H1 (cell line): ENCODE data around the gene KLF8. TPM values are rescaled to one million over a fixed set of nuclear protein-coding genes. Genes with fewer than 3 reads are reported as not detected.

Experiments used
- CTCF ChIA-PET: fragments of 300-600 bp; sonication (Branson Sonifier 250); formaldehyde crosslinking; loops from one replicate; lab custom pipeline; 2021; ENCODE audit not compliant: partially characterized antibody; lab: Charles Lee
- POLR2A ChIA-PET: fragments of 300-600 bp; sonication (Branson Sonifier 250); formaldehyde crosslinking; loops from one replicate; lab custom pipeline; 2021; ENCODE audit warnings: inconsistent platforms; ENCODE audit not compliant: partially characterized antibody; lab: Charles Lee
- DNase-seq, 2 experiments: peaks; one replicate each; pipeline versions ENCODE4 v3.0.0 to v3.0.0-alpha.2; 2010 to 2022; ENCODE audit warnings: low spot score in 2 of 2, low read depth in 1 of 2, mixed read lengths in 1 of 2
- FAIRE-seq: peaks from 2 replicates; lab custom pipeline; 2011; peaks lifted over from hg19 to GRCh38; lab: Jason Lieb, UNC
- H2AFZ ChIP-seq: 2 replicates; pipeline ENCODE4 v1.8.1; 2012; ENCODE audit warnings: low read length, inconsistent platforms
- H2AK5ac ChIP-seq: 2 replicates; pipeline ENCODE4 v1.6.1; 2013; ENCODE audit warnings: low read depth, low read length
- H2BK120ac ChIP-seq: replicated peaks from 2 replicates; pipeline ENCODE3; 2013; ENCODE audit warnings: low read depth, low read length, inconsistent platforms
- H2BK12ac ChIP-seq: 2 replicates; pipeline ENCODE4 v1.6.1; 2013; ENCODE audit warnings: low read depth, low read length
- H2BK15ac ChIP-seq: 2 replicates; pipeline ENCODE4 v1.6.1; 2013; ENCODE audit warnings: low read length
- H2BK20ac ChIP-seq: 2 replicates; pipeline ENCODE4 v1.6.1; 2013; ENCODE audit warnings: low read length
- H2BK5ac ChIP-seq: 2 replicates; pipeline ENCODE4 v1.6.1; 2013; ENCODE audit warnings: low read depth, low read length
- H3K14ac ChIP-seq: 2 replicates; pipeline ENCODE4 v1.6.1; 2013; ENCODE audit warnings: inconsistent platforms; ENCODE audit not compliant: insufficient read length
- H3K18ac ChIP-seq: 2 replicates; pipeline ENCODE4 v1.6.1; 2013; ENCODE audit warnings: low read length; ENCODE audit errors: extremely low read depth
- H3K23ac ChIP-seq: 2 replicates; pipeline ENCODE4 v1.6.1; 2013; ENCODE audit warnings: inconsistent platforms; ENCODE audit not compliant: insufficient read length
- H3K23me2 ChIP-seq: 2 replicates; pipeline ENCODE4 v1.6.1; 2013; ENCODE audit warnings: low read depth, low read length
- H3K27ac ChIP-seq: 2 replicates; pipeline ENCODE4 v1.6.1; 2011; ENCODE audit warnings: low read depth, low read length, inconsistent platforms
- H3K27me3 ChIP-seq, 4 experiments: replicated peaks in 1 of 4; 1 replicate in 1 of 4; 2 replicates in 3 of 4; pipeline versions ENCODE4 v1.6.1 to v1.8.1; 2011 to 2013; ENCODE audit warnings: low read length in 3 of 4, mild to moderate bottlenecking in 3 of 4, inconsistent platforms in 2 of 4, mixed read lengths in 2 of 4, moderate library complexity in 1 of 4; ENCODE audit not compliant: control insufficient read depth in 3 of 4, insufficient read depth in 3 of 4; ENCODE audit errors: extremely low read depth in 1 of 4
- H3K36me3 ChIP-seq, 4 experiments: 2 replicates each; pipeline versions ENCODE4 v1.6.1 to v1.8.1; 2011 to 2013; ENCODE audit warnings: mild to moderate bottlenecking in 4 of 4, low read length in 3 of 4, moderate library complexity in 2 of 4, control low read depth in 1 of 4, inconsistent platforms in 1 of 4; ENCODE audit not compliant: insufficient read depth in 4 of 4, control insufficient read depth in 2 of 4
- H3K4ac ChIP-seq: replicated peaks from 2 replicates; pipeline ENCODE3; 2013; ENCODE audit warnings: low read length, low read depth, mixed read lengths, inconsistent platforms; ENCODE audit not compliant: insufficient read length
- H3K4me1 ChIP-seq, 4 experiments: replicated peaks in 1 of 4; 1 replicate in 1 of 4; 2 replicates in 3 of 4; pipeline versions ENCODE4 v1.6.1 to v1.8.1; 2011 to 2013; ENCODE audit warnings: low read length in 3 of 4, inconsistent platforms in 2 of 4, mixed read lengths in 1 of 4; ENCODE audit not compliant: insufficient read depth in 4 of 4, control insufficient read depth in 3 of 4
- H3K4me2 ChIP-seq, 2 experiments: 2 replicates each; pipeline versions ENCODE4 v1.6.1 to v1.8.1; 2011 to 2013; ENCODE audit warnings: low read depth in 2 of 2, low read length in 2 of 2, control low read depth in 1 of 2, inconsistent platforms in 1 of 2, mild to moderate bottlenecking in 1 of 2; ENCODE audit not compliant: insufficient read depth in 1 of 2
- H3K4me3 ChIP-seq, 4 experiments: fragments of 200-600, 300-600 bp in 1 of 4; sonication (generic), shearing (Covaris generic), sonication (Bioruptor Twin) in 1 of 4; 2 replicates each; pipeline versions ENCODE4 v1.5.1 to v1.8.1; 2011 to 2016; ENCODE audit warnings: low read length in 4 of 4, low read depth in 3 of 4, control low read depth in 2 of 4, inconsistent platforms in 2 of 4, mild to moderate bottlenecking in 2 of 4, mixed read lengths in 1 of 4, moderate library complexity in 1 of 4; ENCODE audit not compliant: insufficient read depth in 2 of 4; ENCODE audit errors: extremely low read depth in 1 of 4
- H3K56ac ChIP-seq: replicated peaks from 2 replicates; pipeline ENCODE3; 2013; ENCODE audit warnings: low read depth, mild to moderate bottlenecking, mixed read lengths, low read length, inconsistent platforms; ENCODE audit not compliant: insufficient read length
- H3K79me1 ChIP-seq: 2 replicates; pipeline ENCODE4 v1.6.1; 2013; ENCODE audit warnings: low read depth, low read length, control low read depth
- H3K79me2 ChIP-seq, 2 experiments: 2 replicates each; pipeline versions ENCODE4 v1.6.1 to v1.8.1; 2012 to 2013; ENCODE audit warnings: low read length in 2 of 2, mild to moderate bottlenecking in 2 of 2, inconsistent platforms in 1 of 2; ENCODE audit not compliant: insufficient read depth in 2 of 2, control insufficient read depth in 1 of 2
- H3K9ac ChIP-seq, 4 experiments: replicated peaks in 1 of 4; 1 replicate in 1 of 4; 2 replicates in 3 of 4; pipeline versions ENCODE4 v1.6.1 to v1.8.1; 2011 to 2013; ENCODE audit warnings: low read depth in 3 of 4, low read length in 3 of 4, control low read depth in 2 of 4, mild to moderate bottlenecking in 2 of 4, moderate library complexity in 2 of 4, inconsistent platforms in 1 of 4; ENCODE audit errors: extremely low read depth in 1 of 4
- H3K9me3 ChIP-seq, 2 experiments: 2 replicates each; pipeline versions ENCODE4 v1.6.1 to v1.8.1; 2012 to 2013; ENCODE audit warnings: mild to moderate bottlenecking in 2 of 2, moderate library complexity in 2 of 2, control low read depth in 1 of 2, inconsistent platforms in 1 of 2, low read depth in 1 of 2, low read length in 1 of 2, mixed read lengths in 1 of 2; ENCODE audit not compliant: insufficient read depth in 2 of 2
- H4K20me1 ChIP-seq, 2 experiments: replicated peaks in 1 of 2; 2 replicates each; pipeline versions ENCODE3 to v1.8.1; 2011 to 2013; ENCODE audit warnings: inconsistent platforms in 2 of 2, low read length in 2 of 2, mild to moderate bottlenecking in 1 of 2; ENCODE audit not compliant: insufficient read depth in 2 of 2, control insufficient read depth in 1 of 2
- H4K5ac ChIP-seq: 2 replicates; pipeline ENCODE4 v1.6.1; 2013; ENCODE audit warnings: low read length, low read depth, mixed read lengths, inconsistent platforms; ENCODE audit not compliant: insufficient read length
- H4K8ac ChIP-seq: 2 replicates; pipeline ENCODE4 v1.8.0; 2013; ENCODE audit warnings: mild to moderate bottlenecking, moderate library complexity, low read length, inconsistent platforms; ENCODE audit not compliant: insufficient read depth; ENCODE audit errors: extremely low read depth
- H4K91ac ChIP-seq: replicated peaks from 2 replicates; pipeline ENCODE3; 2013; ENCODE audit warnings: low read length, mixed read lengths, inconsistent platforms; ENCODE audit not compliant: insufficient read length
- CHD1 ChIP-seq: IDR thresholded peaks from 2 replicates; pipeline ENCODE4 v1.6.1; 2012; ENCODE audit warnings: low read depth, low read length, improper control_type of control experiment
- EZH2 ChIP-seq: fragments of 200-600 bp; sonication (generic); IDR thresholded peaks from 2 replicates; pipeline ENCODE4 v1.7.1; 2012; ENCODE audit warnings: low read depth, mild to moderate bottlenecking, moderate library complexity, low read length, inconsistent platforms; ENCODE audit not compliant: severe bottlenecking
- HDAC6 ChIP-seq: IDR thresholded peaks from one replicate; pipeline ENCODE4 v1.7.1; 2012; ENCODE audit warnings: low read depth, mild to moderate bottlenecking, inconsistent platforms, low read length, moderate library complexity
- NRF1 ChIP-seq: IDR thresholded peaks from 2 replicates; pipeline ENCODE4 v1.6.1; 2011; ENCODE audit warnings: mild to moderate bottlenecking, low read depth, low read length, improper control_type of control experiment
- POLR2A ChIP-seq, 2 experiments: IDR thresholded peaks; 1 replicate in 1 of 2; 2 replicates in 1 of 2; pipeline ENCODE4 v1.6.1; 2011; ENCODE audit warnings: low read depth in 2 of 2, low read length in 2 of 2, mild to moderate bottlenecking in 2 of 2; ENCODE audit errors: control extremely low read depth in 1 of 2
- RAD21 ChIP-seq, 2 experiments: IDR thresholded peaks in 1 of 2; conservative IDR thresholded peaks in 1 of 2; 2 replicates each; pipeline ENCODE4 v1.6.1; 2011; ENCODE audit warnings: low read depth in 2 of 2, low read length in 2 of 2, improper control_type of control experiment in 1 of 2, inconsistent platforms in 1 of 2, mild to moderate bottlenecking in 1 of 2, moderate library complexity in 1 of 2
- RBBP5 ChIP-seq: IDR thresholded peaks from 2 replicates; pipeline ENCODE4 v1.7.1; 2012; ENCODE audit warnings: low read depth, mild to moderate bottlenecking, inconsistent platforms, low read length, moderate library complexity, borderline replicate concordance
- SIN3A ChIP-seq, 2 experiments: IDR thresholded peaks in 1 of 2; conservative IDR thresholded peaks in 1 of 2; 2 replicates each; pipeline ENCODE4 v1.6.1; 2011 to 2012; ENCODE audit warnings: low read length in 2 of 2, improper control_type of control experiment in 1 of 2, low read depth in 1 of 2, mild to moderate bottlenecking in 1 of 2
- SP1 ChIP-seq: IDR thresholded peaks from 2 replicates; pipeline ENCODE4 v1.6.1; 2011; ENCODE audit warnings: low read depth, low read length
- TCF12 ChIP-seq: IDR thresholded peaks from 2 replicates; pipeline ENCODE4 v1.6.1; 2011; ENCODE audit warnings: low read depth, mild to moderate bottlenecking, low read length
- ZNF274 ChIP-seq: IDR thresholded peaks from 2 replicates; pipeline ENCODE4 v1.7.0; 2012; ENCODE audit warnings: low read length, borderline replicate concordance; ENCODE audit errors: extremely low read depth
- WGBS, 2 experiments: shearing (Covaris generic) in 1 of 2; methylation state at CpG; one replicate each; pipeline versions ENCODE4 v1.1.6 to v1.1.7; 2013 to 2015; ENCODE audit warnings: low lambda C conversion rate in 2 of 2, mixed read lengths in 2 of 2, inconsistent platforms in 1 of 2, low coverage in 1 of 2, missing lambda C conversion rate in 1 of 2; ENCODE audit not compliant: insufficient replicate concordance in 2 of 2, insufficient coverage in 1 of 2, insufficient read length in 1 of 2; ENCODE audit errors: extremely low coverage in 1 of 2, missing lambda C conversion rate in 1 of 2; 5-methylcytosine and 5-hydroxymethylcytosine counted together
- polyA plus RNA-seq, 7 experiments: library from polyadenylated mRNA; depleted of rRNA in 3 of 7; stranded (reverse) in 5 of 7; unstranded in 2 of 7; fragments of >200 nt in 5 of 7; fragments of 200-250 nt in 2 of 7; gene quantifications; 1 replicate in 5 of 7; 2 replicates in 1 of 7; 4 replicates in 1 of 7; pipeline versions ENCODE4 v1.2.1 to v1.2.3, GENCODE V29; 2011 to 2013; ENCODE audit warnings: missing spikeins in 2 of 7, mixed read lengths in 2 of 7
- total RNA-seq: library from RNA; stranded (reverse); fragmentation: NEBNext Ultra II Directional; extraction: Animal tissue kit (Norgen Biotek cat#: 25700); gene quantifications from 2 replicates; pipeline ENCODE4 v1.2.1, GENCODE V29; 2021
- TF ChIP-seq, protein P1 (sequence below): IDR thresholded peaks from 2 replicates; pipeline ENCODE4 v1.6.1; 2012; ENCODE audit warnings: low read length, inconsistent platforms

The KLF8 gene
- total and polyA plus RNA-seq, 2 of the 8 experiments (the other 6 are each of a cell fraction or from before 2014, with no cell fraction given), result 11.5 to 15.3 TPM

DNA sequence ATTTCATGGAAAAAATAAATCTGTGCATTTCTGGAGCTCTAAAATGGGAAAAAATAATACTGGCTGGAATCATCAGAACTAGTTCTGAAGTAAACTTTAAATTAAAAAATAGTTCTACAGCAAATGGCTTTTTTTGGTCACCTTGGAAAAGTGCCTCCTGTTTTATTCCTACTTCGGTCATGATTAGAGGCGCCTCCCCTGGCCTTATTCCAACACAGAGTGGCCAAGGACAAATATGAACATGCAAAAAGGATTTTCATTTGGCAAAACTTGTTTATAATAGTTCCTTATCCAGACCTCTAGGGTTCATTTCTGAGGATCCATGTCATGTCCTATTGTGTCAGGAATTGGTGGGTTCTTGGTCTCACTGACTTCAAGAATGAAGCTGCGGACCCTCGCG is 11.1 kb upstream of the KLF8 start:
- no peak overlapping the region for H3K4ac ChIP-seq
- no peaks in the 10 kb centered on the region for H3K36me3 ChIP-seq
- H3K23me2 ChIP-seq, result no peaks in the 10 kb centered on the region
- no peak overlapping the region for H3K56ac ChIP-seq
- H2BK20ac ChIP-seq, result no peak overlapping the region
- H3K9ac ChIP-seq, result no peak overlapping the region
- H2BK120ac ChIP-seq, result no peak overlapping the region
- no peak for DNase-seq
- no peak overlapping the region for H4K8ac ChIP-seq
- H3K4me2 ChIP-seq, result no peak overlapping the region
- no peak overlapping the region for H2AK5ac ChIP-seq
- no peak overlapping the region for H3K27ac ChIP-seq
- H3K14ac ChIP-seq, result no peak overlapping the region
- H3K79me1 ChIP-seq, result no peaks in the 10 kb centered on the region
- no peak overlapping the region for H2AFZ ChIP-seq
- H4K5ac ChIP-seq, result no peak overlapping the region
- H3K9me3 ChIP-seq, result no peaks in the 10 kb centered on the region
- H2BK5ac ChIP-seq, result no peak overlapping the region
- ChIA-PET CTCF (interaction anchor here (1.8 kb wide), 1 partner anchor 153 kb away, joined by 6 read pairs; no protein-coding TSS in a partner anchor), POLR2A (no interaction called here)
- FAIRE-seq, result no peak
- H3K4me3 ChIP-seq, result no peak overlapping the region
- no peaks in the 10 kb centered on the region for H4K20me1 ChIP-seq
- H3K79me2 ChIP-seq, result no peaks in the 10 kb centered on the region
- H2BK12ac ChIP-seq, result no peak overlapping the region
- H3K4me1 ChIP-seq, result no peaks in the 10 kb centered on the region
- no peak overlapping the region for H3K23ac ChIP-seq
- no peaks in the 10 kb centered on the region for H3K27me3 ChIP-seq
- H4K91ac ChIP-seq, result no peak overlapping the region
- WGBS, 2 experiments, result 100% methylated on average over 5 of the region's 5 CpGs; no CpG with 5 or more reads in 1 of the 2 experiments
- H2BK15ac ChIP-seq, result no peak overlapping the region
- H3K18ac ChIP-seq, result no peak overlapping the region
- TF ChIP-seq ZNF274, result no peak
- TF ChIP-seq, protein P1, sequence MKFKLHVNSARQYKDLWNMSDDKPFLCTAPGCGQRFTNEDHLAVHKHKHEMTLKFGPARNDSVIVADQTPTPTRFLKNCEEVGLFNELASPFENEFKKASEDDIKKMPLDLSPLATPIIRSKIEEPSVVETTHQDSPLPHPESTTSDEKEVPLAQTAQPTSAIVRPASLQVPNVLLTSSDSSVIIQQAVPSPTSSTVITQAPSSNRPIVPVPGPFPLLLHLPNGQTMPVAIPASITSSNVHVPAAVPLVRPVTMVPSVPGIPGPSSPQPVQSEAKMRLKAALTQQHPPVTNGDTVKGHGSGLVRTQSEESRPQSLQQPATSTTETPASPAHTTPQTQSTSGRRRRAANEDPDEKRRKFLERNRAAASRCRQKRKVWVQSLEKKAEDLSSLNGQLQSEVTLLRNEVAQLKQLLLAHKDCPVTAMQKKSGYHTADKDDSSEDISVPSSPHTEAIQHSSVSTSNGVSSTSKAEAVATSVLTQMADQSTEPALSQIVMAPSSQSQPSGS, result no peak
- no peak for TF ChIP-seq NRF1
- TF ChIP-seq HDAC6, result no peak
- TF ChIP-seq TCF12, result no peak
- no peak for TF ChIP-seq RAD21 (IDR thresholded peaks at IDR 0.05 in 1 of 2, conservative IDR thresholded peaks at IDR 0.05 in 1 of 2; ENCODE audit: low read depth in 2 of 2, low read length in 2 of 2)
- TF ChIP-seq CHD1, result no peak
- TF ChIP-seq EZH2, result no peak
- no peak for TF ChIP-seq SIN3A (conservative IDR thresholded peaks at IDR 0.05 in 1 of 2, IDR thresholded peaks at IDR 0.05 in 1 of 2; ENCODE audit: low read depth in 1 of 2, low read length in 2 of 2)
- no peak for TF ChIP-seq SP1
- no peak for TF ChIP-seq POLR2A (IDR thresholded peaks at IDR 0.05; ENCODE audit: control extremely low read depth in 1 of 2, low read depth in 2 of 2, low read length in 2 of 2)
- no peak for TF ChIP-seq RBBP5
